T-cell (primary cell): Measurements from ENCODE around the gene CNST. TPM values are rescaled to one million over a fixed set of nuclear protein-coding genes. Genes with fewer than 3 reads are reported as not detected.
"Not testable (repeated sequence)": the region's sequence is repeated elsewhere in the genome, so short reads cannot be mapped to it uniquely, and the experiment has no call there.

Experiments
- ATAC-seq, 4 experiments: fragments of 200-7000 bp in 3 of 4; fragments of 150-1000 bp in 1 of 4; cut with Tn5 transposase; replicated peaks in 1 of 4; 1 replicate in 3 of 4; 2 replicates in 1 of 4; pipeline ENCODE4 v1.10.0; 2021; ENCODE audit warnings: moderate library complexity in 3 of 4, mild to moderate bottlenecking in 2 of 4, moderate number of reproducible peaks in 1 of 4
- CTCF ChIA-PET, 2 donors: fragments of 300-600 bp; sonication (Branson Sonifier 250); formaldehyde crosslinking; loops; one replicate each; lab custom pipeline; 2022; ENCODE audit warnings: antibody characterized with exemption in 2 of 2; lab: Charles Lee
- POLR2A ChIA-PET, 2 donors: fragments of 300-600 bp; sonication (Branson Sonifier 250); formaldehyde crosslinking; loops; one replicate each; lab custom pipeline; 2022; ENCODE audit warnings: antibody characterized with exemption in 2 of 2; lab: Charles Lee
- DNase-seq, 35 experiments: peaks; one replicate each; pipeline versions ENCODE4 v3.0.0 to v3.0.0-alpha.2; 2013 to 2023
- H3K27ac ChIP-seq: one replicate; pipeline ENCODE4 v1.5.1; 2013; ENCODE audit warnings: low read length
- H3K27me3 ChIP-seq, 2 experiments: replicated peaks in 1 of 2; 1 replicate in 1 of 2; 2 replicates in 1 of 2; pipeline versions ENCODE4 v1.6.1 to v1.7.0; 2013; ENCODE audit warnings: low read length in 1 of 2, mixed read lengths in 1 of 2; ENCODE audit not compliant: control insufficient read depth in 2 of 2, insufficient read depth in 2 of 2; ENCODE audit errors: extremely low read depth in 1 of 2
- H3K36me3 ChIP-seq, 2 donors: 1 replicate in 1 of 2; 2 replicates in 1 of 2; pipeline versions ENCODE4 v1.6.1 to v1.7.0; 2013; ENCODE audit warnings: low read length in 1 of 2; ENCODE audit not compliant: control insufficient read depth in 2 of 2, insufficient read depth in 1 of 2; ENCODE audit errors: extremely low read depth in 1 of 2
- H3K4me1 ChIP-seq, 2 experiments: 1 replicate in 1 of 2; 2 replicates in 1 of 2; pipeline versions ENCODE4 v1.6.1 to v1.7.0; 2013; ENCODE audit warnings: low read length in 2 of 2, mixed read lengths in 1 of 2; ENCODE audit not compliant: insufficient read depth in 2 of 2, control insufficient read depth in 1 of 2; ENCODE audit errors: extremely low read depth in 1 of 2
- H3K4me3 ChIP-seq, 2 donors: 1 replicate in 1 of 2; 2 replicates in 1 of 2; pipeline versions ENCODE4 v1.5.1 to v1.7.0; 2013; ENCODE audit warnings: mild to moderate bottlenecking in 2 of 2, low read length in 1 of 2, moderate library complexity in 1 of 2; ENCODE audit not compliant: control insufficient read depth in 1 of 2; ENCODE audit errors: extremely low read depth in 1 of 2
- H3K9me3 ChIP-seq: 2 replicates; pipeline ENCODE4 v1.7.0; 2013
- H3K27ac Mint-ChIP-seq, 2 donors: one replicate each; pipeline ENCODE4 v1.8.0; 2020 to 2021; ENCODE audit warnings: mild to moderate bottlenecking in 2 of 2, mixed read lengths in 2 of 2
- H3K27me3 Mint-ChIP-seq, 2 donors: one replicate each; pipeline ENCODE4 v1.8.0; 2021 to 2022; ENCODE audit warnings: mixed read lengths in 2 of 2
- H3K36me3 Mint-ChIP-seq: one replicate; pipeline ENCODE4 v1.8.0; 2021; ENCODE audit warnings: mixed read lengths
- H3K4me1 Mint-ChIP-seq, 3 donors: one replicate each; pipeline ENCODE4 v1.8.0; 2020 to 2022; ENCODE audit warnings: mixed read lengths in 3 of 3, mild to moderate bottlenecking in 1 of 3
- H3K4me3 Mint-ChIP-seq, 3 donors: one replicate each; pipeline ENCODE4 v1.8.0; 2020 to 2022; ENCODE audit warnings: mild to moderate bottlenecking in 3 of 3, mixed read lengths in 3 of 3, moderate library complexity in 3 of 3
- H3K9me3 Mint-ChIP-seq, 3 donors: one replicate each; pipeline ENCODE4 v1.8.0; 2020 to 2022; ENCODE audit warnings: mixed read lengths in 3 of 3
- WGBS: methylation state at CpG from one replicate; pipeline ENCODE4 v1.1.5; 2013; ENCODE audit warnings: missing lambda C conversion rate; ENCODE audit not compliant: insufficient coverage; 5-methylcytosine and 5-hydroxymethylcytosine counted together
- total RNA-seq, 35 experiments: library from RNA in 6 of 35; stranded (reverse) in 6 of 35; fragments of 120-200 nt in 1 of 35; gene quantifications; one replicate each; pipeline versions ENCODE4 v1.2.1 to v1.2.4 and lab custom pipeline; 2013 to 2026

The CNST gene
- total RNA-seq, 5 donors from 2014 or later (not counting 1 experiment from before 2014, with no cell fraction given) = 69.0 to 87.3 (median 74.4) TPM

- POLR2A ChIA-PET = no interaction called here
- ATAC-seq = no peak
- H3K27ac ChIP-seq = no peak overlapping the region
- CTCF ChIA-PET = interaction anchor here in 1 of 2 donors (0.5 kb wide), 1 partner anchor 14 kb away, joined by 4 read pairs; no protein-coding TSS in a partner anchor
- no peaks in the 10 kb centered on the region for H3K4me1 ChIP-seq
- H3K9me3 Mint-ChIP-seq = peaks cover 0 to 5% (median 0%) of the 10 kb centered on the region in 3 donors
- no peak overlapping the region for H3K4me3 Mint-ChIP-seq
- no peak overlapping the region for H3K4me3 ChIP-seq
- no peak for DNase-seq
- H3K9me3 ChIP-seq = no peaks in the 10 kb centered on the region
- H3K27ac Mint-ChIP-seq = no peak overlapping the region
- 73% methylated on average over 3 of the region's 3 CpGs for WGBS
- peaks cover 0 to 6% (median 0%) of the 10 kb centered on the region in 3 donors for H3K4me1 Mint-ChIP-seq
- H3K36me3 Mint-ChIP-seq = no peaks in the 10 kb centered on the region
- peaks cover 0 to 5% of the 10 kb centered on the region in 2 experiments for H3K27me3 ChIP-seq
- peaks cover 10 to 18% of the 10 kb centered on the region in 2 donors for H3K27me3 Mint-ChIP-seq
- H3K36me3 ChIP-seq = no peaks in the 10 kb centered on the region
Observed at GRCh38 chr1:246711548-246712003, 145.3 kb downstream of the CNST start.

DNA sequence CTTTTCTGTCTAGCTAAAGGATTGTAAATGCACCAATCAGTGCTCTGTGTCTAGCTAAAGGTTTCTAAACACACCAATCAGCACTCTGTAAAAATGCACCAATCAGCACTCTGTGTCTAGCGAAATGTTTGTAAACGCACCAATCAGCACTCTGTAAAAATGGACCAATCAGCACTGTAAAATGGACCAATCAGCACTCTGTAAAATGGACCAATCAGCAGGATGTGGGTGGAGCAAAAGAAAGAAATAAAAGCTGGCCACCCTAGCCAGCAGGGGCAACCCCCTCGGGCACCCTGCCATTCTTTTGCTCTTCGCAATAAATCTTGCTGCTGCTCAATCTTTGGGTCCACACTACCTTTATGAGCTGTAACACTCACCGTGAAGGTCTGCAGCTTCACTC is 146.2 kb downstream of the CNST start:
- H3K36me3 ChIP-seq, H3K9me3 ChIP-seq, CTCF ChIA-PET, H3K4me1 ChIP-seq, H3K27ac ChIP-seq, H3K27me3 ChIP-seq, H3K4me1 Mint-ChIP-seq, H3K4me3 Mint-ChIP-seq, H3K4me3 ChIP-seq, H3K9me3 Mint-ChIP-seq, H3K27ac Mint-ChIP-seq, H3K36me3 Mint-ChIP-seq, POLR2A ChIA-PET, ATAC-seq, DNase-seq: not testable (repeated sequence)
- 100% methylated on average over 2 of the region's 5 CpGs for WGBS
- peaks cover 14 to 23% of the 10 kb centered on the region in 2 donors for H3K27me3 Mint-ChIP-seq

Other genes with a start within 250 kb of the CNST start
- 10 to 100 TPM; 17.7 to 37.8 (median 21.9) TPM for gene SMYD3, start 59.2 kb upstream of the CNST start, total RNA-seq
- gene TFB2M, start 195 bp upstream of the CNST start, total RNA-seq = 10 to 100 TPM in 3 of 5 donors, 1 to 10 TPM in 2; 8.5 to 11.8 (median 10.1) TPM
- 1 to 10 TPM; 3.7 to 6.2 (median 4.5) TPM for gene SCCPDH, start 158.0 kb downstream of the CNST start, total RNA-seq